Measurements from ENCODE around the gene PPP2R2C. TPM values are rescaled to one million over a fixed set of nuclear protein-coding genes. Genes with fewer than 3 reads are reported as not detected.

Gene PPP2R2C
- total and polyA plus RNA-seq, 2 donors = 5.4 to 6.4 TPM

DNA sequence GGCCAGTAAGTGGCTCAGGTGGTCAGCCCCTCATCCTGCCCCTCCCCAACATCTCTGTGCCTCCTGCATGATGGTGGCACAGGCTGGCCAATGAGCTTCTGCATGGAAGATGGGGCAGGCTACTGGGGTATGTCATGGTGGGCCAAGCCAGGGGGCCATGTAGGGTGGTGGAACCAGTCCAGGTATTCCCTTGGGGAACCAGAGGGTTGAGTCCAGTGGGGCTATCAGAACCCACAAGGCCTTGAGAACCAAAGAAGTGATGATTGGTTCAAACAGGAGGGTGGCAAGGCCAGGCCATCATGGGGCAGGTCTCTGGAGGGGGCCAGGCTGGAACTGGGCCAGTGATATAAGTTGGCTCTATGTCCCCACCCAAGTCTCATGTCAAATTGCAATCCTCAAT, 18.8 kb upstream of the PPP2R2C start:
- no peak for DNase-seq (ENCODE audit: low read depth in 6 of 9, low spot score in 9 of 9)
- Histone ChIP-seq H3K9me3 (ENCODE audit: control insufficient read depth in 2 of 2, insufficient read depth in 1 of 2, low read length in 1 of 2) (no peaks in the 10 kb centered on the region), H3K27me3 (ENCODE audit: control insufficient read depth in 2 of 2, insufficient read depth in 1 of 2, low read length in 1 of 2) (no peaks in the 10 kb centered on the region), H3K27ac (ENCODE audit: low read depth in 1 of 2, low read length in 1 of 2) (no peak overlapping the region), H3K36me3 (ENCODE audit: control insufficient read depth in 2 of 2, insufficient read depth in 2 of 2, low read length in 1 of 2) (no peaks in the 10 kb centered on the region), H3K4me1 (ENCODE audit: control insufficient read depth in 2 of 2, insufficient read depth in 2 of 2, low read length in 2 of 2) (no peaks in the 10 kb centered on the region), H3K4me3 (ENCODE audit: low read length in 2 of 2) (no peak overlapping the region)

DNA sequence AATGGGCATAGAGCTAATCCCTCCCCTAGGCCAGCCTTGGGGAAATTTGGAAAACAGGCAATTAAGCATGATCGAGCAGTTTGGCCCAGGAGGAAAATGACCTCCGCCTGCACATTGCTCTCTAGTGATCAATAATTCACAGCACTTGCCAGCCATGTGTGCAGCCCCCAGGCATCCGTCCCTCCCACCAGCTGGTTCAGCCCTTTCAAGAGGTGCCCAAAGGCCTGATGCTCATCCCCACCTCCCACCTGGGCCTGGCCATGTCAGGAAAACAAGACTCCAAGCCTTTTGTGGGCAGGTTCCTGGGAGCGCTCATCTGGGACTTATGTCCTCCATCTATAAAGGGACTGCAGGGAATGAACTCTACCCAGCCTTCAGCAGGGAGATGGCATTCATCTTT, 17.5 kb upstream of the PPP2R2C start:
- WGBS = 94% methylated on average over 4 of the region's 4 CpGs
- no peak for DNase-seq (ENCODE audit: low read depth in 6 of 9, low spot score in 9 of 9)
- Histone ChIP-seq H3K27ac (ENCODE audit: low read depth in 1 of 2, low read length in 1 of 2) (no peak overlapping the region), H3K4me1 (ENCODE audit: control insufficient read depth in 2 of 2, insufficient read depth in 2 of 2, low read length in 2 of 2) (no peaks in the 10 kb centered on the region), H3K9me3 (ENCODE audit: control insufficient read depth in 2 of 2, insufficient read depth in 1 of 2, low read length in 1 of 2) (no peaks in the 10 kb centered on the region), H3K27me3 (ENCODE audit: control insufficient read depth in 2 of 2, insufficient read depth in 1 of 2, low read length in 1 of 2) (no peaks in the 10 kb centered on the region), H3K4me3 (ENCODE audit: low read length in 2 of 2) (no peak overlapping the region), H3K36me3 (ENCODE audit: control insufficient read depth in 2 of 2, insufficient read depth in 2 of 2, low read length in 1 of 2) (no peaks in the 10 kb centered on the region)

DNA sequence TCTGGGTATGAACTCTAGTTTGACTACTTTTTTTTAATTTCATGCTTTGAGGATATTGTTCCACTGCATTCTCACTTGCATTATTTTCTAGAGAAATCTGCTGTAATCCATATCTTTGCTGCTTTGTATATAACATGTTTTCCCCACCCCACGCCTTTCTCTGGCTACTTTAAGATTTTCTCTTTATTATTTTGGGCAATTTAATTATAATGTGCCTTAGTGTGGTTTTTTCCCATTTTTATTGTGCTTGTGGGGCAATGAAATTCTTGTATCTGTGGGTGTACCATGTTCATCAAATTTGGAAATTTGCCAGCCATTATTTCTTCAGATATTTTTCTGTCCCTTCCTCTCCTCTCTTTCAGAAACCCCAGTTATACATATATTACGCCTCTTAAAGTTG, 15.1 kb upstream of the PPP2R2C start:
- Histone ChIP-seq H3K27me3 (ENCODE audit: control insufficient read depth in 2 of 2, insufficient read depth in 1 of 2, low read length in 1 of 2) (no peaks in the 10 kb centered on the region), H3K4me3 (ENCODE audit: low read length in 2 of 2) (no peak overlapping the region), H3K4me1 (ENCODE audit: control insufficient read depth in 2 of 2, insufficient read depth in 2 of 2, low read length in 2 of 2) (no peaks in the 10 kb centered on the region), H3K9me3 (ENCODE audit: control insufficient read depth in 2 of 2, insufficient read depth in 1 of 2, low read length in 1 of 2) (no peaks in the 10 kb centered on the region), H3K36me3 (ENCODE audit: control insufficient read depth in 2 of 2, insufficient read depth in 2 of 2, low read length in 1 of 2) (no peaks in the 10 kb centered on the region), H3K27ac (ENCODE audit: low read depth in 1 of 2, low read length in 1 of 2) (no peak overlapping the region)
- WGBS = 69% methylated on average over 2 of the region's 2 CpGs
- no peak for DNase-seq (ENCODE audit: low read depth in 6 of 9, low spot score in 9 of 9)

DNA sequence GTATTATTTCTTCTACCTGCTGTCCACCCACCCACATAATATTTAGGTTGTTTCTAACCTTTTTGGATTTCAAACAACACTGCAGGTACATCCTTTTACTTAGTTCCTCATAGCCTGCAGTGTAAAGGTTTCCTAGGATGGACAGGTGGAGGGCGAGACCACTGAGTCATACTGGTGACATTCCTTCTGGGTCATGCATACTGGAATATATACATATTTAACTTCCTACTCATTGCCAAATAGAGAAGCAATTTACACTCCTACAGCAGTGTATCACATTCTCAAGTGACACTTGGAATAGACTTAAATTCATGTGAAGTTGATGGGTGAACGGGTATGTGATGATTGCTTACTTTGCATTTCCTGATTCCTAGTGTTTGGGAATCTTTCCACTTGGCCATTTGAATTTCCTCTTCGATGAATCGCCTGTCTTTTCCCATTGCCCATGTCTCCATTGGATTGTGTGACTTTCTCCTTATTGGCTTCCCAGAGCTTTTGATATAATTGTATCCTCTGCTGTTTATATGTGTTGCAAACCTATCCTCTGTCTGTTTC, 8.2 kb upstream of the PPP2R2C start:
- H3K27me3 ChIP-seq (ENCODE audit: control insufficient read depth in 2 of 2, insufficient read depth in 1 of 2, low read length in 1 of 2) = no peaks in the 10 kb centered on the region
- no peak overlapping the region for H3K4me3 ChIP-seq (ENCODE audit: low read length in 2 of 2)
- H3K9me3 ChIP-seq (ENCODE audit: control insufficient read depth in 2 of 2, insufficient read depth in 1 of 2, low read length in 1 of 2) = no peaks in the 10 kb centered on the region
- no peak for DNase-seq (ENCODE audit: low read depth in 6 of 9, low spot score in 9 of 9)
- H3K36me3 ChIP-seq (ENCODE audit: control insufficient read depth in 2 of 2, insufficient read depth in 2 of 2, low read length in 1 of 2) = no peaks in the 10 kb centered on the region
- no peaks in the 10 kb centered on the region for H3K4me1 ChIP-seq (ENCODE audit: control insufficient read depth in 2 of 2, insufficient read depth in 2 of 2, low read length in 2 of 2)
- 76% methylated on average over 4 of the region's 4 CpGs for WGBS
- no peak overlapping the region for H3K27ac ChIP-seq (ENCODE audit: low read depth in 1 of 2, low read length in 1 of 2)

DNA sequence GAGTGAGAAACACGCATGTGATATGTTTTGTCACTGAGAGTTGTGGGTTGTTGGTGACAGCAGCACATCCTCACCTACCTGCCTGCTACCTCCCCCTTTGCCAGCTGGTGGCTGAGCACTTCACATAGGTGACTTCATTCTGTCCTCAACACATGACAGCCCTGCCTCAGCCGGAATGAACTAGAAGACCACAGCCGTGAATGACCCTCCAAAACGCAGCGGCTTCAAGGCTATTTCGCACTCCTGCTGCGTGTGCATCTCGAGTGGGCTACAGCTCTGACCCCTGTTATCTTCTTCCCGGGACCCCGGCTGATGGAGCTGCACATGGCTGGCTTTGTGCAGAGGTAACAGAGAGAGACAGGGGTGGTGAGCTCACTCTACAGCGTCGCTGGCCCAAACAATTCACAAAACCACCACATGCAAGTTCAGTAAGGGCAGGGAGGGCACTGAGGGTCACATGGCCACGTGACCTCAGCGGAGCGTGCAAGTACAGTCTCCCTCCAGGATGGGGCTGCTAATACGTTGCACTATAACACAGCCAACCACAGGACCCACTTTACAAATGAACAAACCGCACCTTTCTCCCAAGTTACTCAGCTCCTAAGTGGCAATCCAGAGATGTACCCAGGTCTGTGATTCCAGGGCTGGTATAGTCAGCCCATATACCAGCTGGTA, 6.3 kb upstream of the PPP2R2C start:
- 77% methylated on average over 17 of the region's 17 CpGs for WGBS
- Histone ChIP-seq H3K9me3 (ENCODE audit: control insufficient read depth in 2 of 2, insufficient read depth in 1 of 2, low read length in 1 of 2) (no peaks in the 10 kb centered on the region), H3K4me1 (ENCODE audit: control insufficient read depth in 2 of 2, insufficient read depth in 2 of 2, low read length in 2 of 2) (no peaks in the 10 kb centered on the region), H3K4me3 (ENCODE audit: low read length in 2 of 2) (no peak overlapping the region), H3K36me3 (ENCODE audit: control insufficient read depth in 2 of 2, insufficient read depth in 2 of 2, low read length in 1 of 2) (no peaks in the 10 kb centered on the region), H3K27me3 (ENCODE audit: control insufficient read depth in 2 of 2, insufficient read depth in 1 of 2, low read length in 1 of 2) (peaks cover 0 to 7% of the 10 kb centered on the region in 2 donors), H3K27ac (ENCODE audit: low read depth in 1 of 2, low read length in 1 of 2) (no peak overlapping the region)
- DNase-seq (ENCODE audit: low read depth in 6 of 9, low spot score in 9 of 9) = no peak

DNA sequence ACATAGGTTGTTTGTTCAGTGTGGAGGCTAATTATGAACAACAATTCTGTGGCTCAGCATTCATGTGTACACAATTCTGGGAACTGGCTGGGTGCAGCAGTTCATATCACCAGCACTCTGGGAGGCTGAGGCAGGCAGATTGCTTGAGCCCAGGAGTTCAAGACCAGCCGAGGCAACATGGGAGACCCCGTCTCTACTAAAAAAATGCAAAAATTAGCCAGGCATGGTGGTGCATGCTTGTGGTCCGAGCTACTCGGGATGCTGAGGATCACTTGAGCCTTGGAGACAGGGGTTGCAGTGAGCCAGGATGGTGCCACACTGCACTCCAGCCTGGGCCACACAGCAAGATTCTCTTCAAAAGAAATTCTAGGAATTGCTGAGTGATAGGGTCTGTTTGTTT, 4.5 kb upstream of the PPP2R2C start:
- Histone ChIP-seq H3K4me1 (ENCODE audit: control insufficient read depth in 2 of 2, insufficient read depth in 2 of 2, low read length in 2 of 2) (no peaks in the 10 kb centered on the region), H3K9me3 (ENCODE audit: control insufficient read depth in 2 of 2, insufficient read depth in 1 of 2, low read length in 1 of 2) (no peaks in the 10 kb centered on the region), H3K27me3 (ENCODE audit: control insufficient read depth in 2 of 2, insufficient read depth in 1 of 2, low read length in 1 of 2) (peaks cover 18 to 21% of the 10 kb centered on the region in 2 donors), H3K27ac (ENCODE audit: low read depth in 1 of 2, low read length in 1 of 2) (no peak overlapping the region), H3K36me3 (ENCODE audit: control insufficient read depth in 2 of 2, insufficient read depth in 2 of 2, low read length in 1 of 2) (no peaks in the 10 kb centered on the region), H3K4me3 (ENCODE audit: low read length in 2 of 2) (no peak overlapping the region)
- DNase-seq (ENCODE audit: low read depth in 6 of 9, low spot score in 9 of 9) = no peak
- 93% methylated on average over 4 of the region's 4 CpGs for WGBS

DNA sequence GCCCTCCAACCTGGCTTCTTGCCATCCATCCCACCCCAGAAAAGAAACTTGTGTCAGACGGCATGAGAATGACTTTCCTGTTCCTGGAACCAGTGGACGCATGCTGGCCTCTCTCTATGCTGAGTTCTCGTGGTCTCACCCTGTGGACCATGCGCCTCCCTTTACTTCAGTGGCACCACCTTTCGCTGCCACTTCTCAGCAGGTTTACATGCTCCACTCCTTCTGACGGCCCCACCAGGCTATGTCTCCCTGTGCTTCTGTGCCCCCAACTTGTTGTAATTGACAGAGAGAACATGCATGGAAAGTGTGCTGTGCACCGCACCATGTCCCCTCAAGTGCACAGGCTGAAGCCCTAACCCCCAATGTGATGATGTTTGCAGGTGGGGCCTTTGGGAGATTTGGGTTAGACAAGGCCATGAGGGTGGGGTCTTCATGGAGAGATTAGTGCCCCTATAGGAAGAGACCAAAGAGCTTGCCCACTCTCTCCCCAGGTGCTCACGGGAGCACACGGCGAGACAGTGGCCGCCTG, 3.1 kb upstream of the PPP2R2C start:
- no peak overlapping the region for H3K4me3 ChIP-seq (ENCODE audit: low read length in 2 of 2)
- WGBS = 91% methylated on average over 11 of the region's 11 CpGs
- H3K4me1 ChIP-seq (ENCODE audit: control insufficient read depth in 2 of 2, insufficient read depth in 2 of 2, low read length in 2 of 2) = no peaks in the 10 kb centered on the region
- peaks cover 31 to 34% of the 10 kb centered on the region in 2 donors for H3K27me3 ChIP-seq (ENCODE audit: control insufficient read depth in 2 of 2, insufficient read depth in 1 of 2, low read length in 1 of 2)
- no peaks in the 10 kb centered on the region for H3K9me3 ChIP-seq (ENCODE audit: control insufficient read depth in 2 of 2, insufficient read depth in 1 of 2, low read length in 1 of 2)
- no peaks in the 10 kb centered on the region for H3K36me3 ChIP-seq (ENCODE audit: control insufficient read depth in 2 of 2, insufficient read depth in 2 of 2, low read length in 1 of 2)
- H3K27ac ChIP-seq (ENCODE audit: low read depth in 1 of 2, low read length in 1 of 2) = no peak overlapping the region
- no peak for DNase-seq (ENCODE audit: low read depth in 6 of 9, low spot score in 9 of 9)

DNA sequence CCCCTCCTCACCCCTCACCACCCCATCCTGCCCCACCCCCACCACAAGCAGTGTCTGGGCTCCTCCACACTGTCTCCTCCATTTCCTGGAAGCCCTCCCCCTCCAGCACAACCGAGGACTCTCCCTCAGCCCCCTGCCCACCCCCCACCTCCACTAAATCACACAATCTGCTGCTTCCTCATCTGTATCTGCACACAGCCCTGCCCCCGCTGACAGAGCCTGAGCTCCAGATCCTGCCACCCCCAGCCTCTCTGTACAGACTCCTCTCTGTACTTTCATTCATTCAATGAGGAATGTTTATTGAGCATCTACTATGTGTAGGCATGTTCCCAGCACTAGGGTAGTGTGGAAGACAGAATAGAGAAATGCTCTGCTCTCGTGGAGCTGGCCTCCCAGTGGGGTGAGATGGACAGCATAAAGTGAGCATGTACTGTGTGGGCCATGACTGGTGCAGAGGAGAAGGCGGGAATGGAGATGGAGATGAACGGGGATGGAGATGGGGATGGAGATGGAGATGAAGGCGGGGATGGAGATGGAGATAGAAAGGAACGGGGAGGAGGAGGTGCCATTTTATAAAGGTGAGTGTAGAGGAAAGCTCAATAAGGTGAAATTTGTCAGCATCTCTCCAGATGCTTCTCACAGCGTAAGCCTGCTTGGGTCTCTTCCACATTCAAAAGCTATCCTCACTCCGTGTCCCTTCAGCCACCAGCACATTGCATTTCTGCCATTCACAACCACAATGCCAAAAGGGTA, 2.5 kb upstream of the PPP2R2C start:
- no peak overlapping the region for H3K27ac ChIP-seq (ENCODE audit: low read depth in 1 of 2, low read length in 1 of 2)
- peaks cover 38 to 41% of the 10 kb centered on the region in 2 donors for H3K27me3 ChIP-seq (ENCODE audit: control insufficient read depth in 2 of 2, insufficient read depth in 1 of 2, low read length in 1 of 2)
- H3K36me3 ChIP-seq (ENCODE audit: control insufficient read depth in 2 of 2, insufficient read depth in 2 of 2, low read length in 1 of 2) = no peaks in the 10 kb centered on the region
- H3K4me1 ChIP-seq (ENCODE audit: control insufficient read depth in 2 of 2, insufficient read depth in 2 of 2, low read length in 2 of 2) = no peaks in the 10 kb centered on the region
- no peak for DNase-seq (ENCODE audit: low read depth in 6 of 9, low spot score in 9 of 9)
- H3K9me3 ChIP-seq (ENCODE audit: control insufficient read depth in 2 of 2, insufficient read depth in 1 of 2, low read length in 1 of 2) = no peaks in the 10 kb centered on the region
- H3K4me3 ChIP-seq (ENCODE audit: low read length in 2 of 2) = no peak overlapping the region
- WGBS = 75% methylated on average over 9 of the region's 9 CpGs

DNA sequence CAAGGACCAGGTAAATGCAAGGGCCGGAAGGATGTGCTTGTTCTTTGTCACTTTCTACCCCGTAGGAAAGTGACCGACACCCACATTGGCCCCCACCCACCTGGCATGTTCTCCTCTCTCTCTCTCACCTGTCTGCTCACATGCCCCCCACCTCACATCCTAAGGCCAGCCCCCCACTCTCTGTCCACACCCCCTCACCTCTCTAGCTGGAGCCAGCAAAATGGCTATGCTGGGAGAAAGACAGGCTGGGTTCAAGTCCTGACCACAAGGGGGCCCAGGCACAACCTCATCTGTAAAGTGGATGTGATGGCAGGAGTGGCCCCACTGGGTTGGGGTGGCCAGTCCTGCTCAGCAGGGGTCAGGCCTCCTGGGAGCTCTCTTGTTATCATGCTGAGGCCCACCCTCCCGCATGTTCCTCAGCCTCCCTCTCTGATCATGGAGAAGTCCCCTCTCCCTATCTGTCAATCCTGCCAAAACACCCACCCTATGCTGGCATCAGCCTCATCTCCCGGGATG, 1.7 kb upstream of the PPP2R2C start:
- peaks cover 40 to 49% of the 10 kb centered on the region in 2 donors for H3K27me3 ChIP-seq (ENCODE audit: control insufficient read depth in 2 of 2, insufficient read depth in 1 of 2, low read length in 1 of 2)
- H3K4me1 ChIP-seq (ENCODE audit: control insufficient read depth in 2 of 2, insufficient read depth in 2 of 2, low read length in 2 of 2) = no peaks in the 10 kb centered on the region
- no peaks in the 10 kb centered on the region for H3K36me3 ChIP-seq (ENCODE audit: control insufficient read depth in 2 of 2, insufficient read depth in 2 of 2, low read length in 1 of 2)
- DNase-seq (ENCODE audit: low read depth in 6 of 9, low spot score in 9 of 9) = no peak
- H3K27ac ChIP-seq (ENCODE audit: low read depth in 1 of 2, low read length in 1 of 2) = no peak overlapping the region
- no peaks in the 10 kb centered on the region for H3K9me3 ChIP-seq (ENCODE audit: control insufficient read depth in 2 of 2, insufficient read depth in 1 of 2, low read length in 1 of 2)
- WGBS = 61% methylated on average over 5 of the region's 5 CpGs
- H3K4me3 ChIP-seq (ENCODE audit: low read length in 2 of 2) = no peak overlapping the region

All from thymus (tissue), 11 donors.